B cell (primary cell): ENCODE measurements around the gene RAP1GAP2. TPM values are rescaled to one million over a fixed set of nuclear protein-coding genes. Genes with fewer than 3 reads are reported as not detected.
"Not testable (repeated sequence)": the region's sequence is repeated elsewhere in the genome, so short reads cannot be mapped to it uniquely, and the experiment has no call there.

Source experiments
- ATAC-seq: fragments of 200-7000 bp; cut with Tn5 transposase; one replicate; pipeline ENCODE4 v1.10.0; 2021; ENCODE audit warnings: low read depth, mild to moderate bottlenecking, moderate number of reproducible peaks, moderate library complexity
- CTCF ChIA-PET: fragments of 350-600 bp; sonication (Branson Sonifier 250); formaldehyde crosslinking; loops from one replicate; lab custom pipeline; 2021; ENCODE audit warnings: antibody characterized with exemption, inconsistent platforms; lab: Charles Lee
- POLR2A ChIA-PET: fragments of 350-600 bp; sonication (Branson Sonifier 250); formaldehyde crosslinking; loops from one replicate; lab custom pipeline; 2021; ENCODE audit warnings: antibody characterized with exemption; lab: Charles Lee
- DNase-seq: peaks from one replicate; pipeline ENCODE4 v3.0.0; 2013
- H2AFZ ChIP-seq: 2 replicates; pipeline ENCODE4 v1.6.1; 2012; ENCODE audit warnings: mild to moderate bottlenecking, low read depth, low read length; ENCODE audit not compliant: insufficient read depth, poor library complexity, severe bottlenecking
- H3K27ac ChIP-seq, 2 donors: 1 replicate in 1 of 2; 2 replicates in 1 of 2; pipeline ENCODE4 v1.5.1; 2012 to 2013; ENCODE audit warnings: low read length in 2 of 2, mild to moderate bottlenecking in 2 of 2, moderate library complexity in 1 of 2
- H3K27me3 ChIP-seq, 4 experiments: fragments of 200-600 bp in 1 of 4; sonication (generic) in 1 of 4; replicated peaks in 1 of 4; 1 replicate in 2 of 4; 2 replicates in 2 of 4; pipeline versions ENCODE4 v1.6.1 to v1.7.0; 2013 to 2016; ENCODE audit warnings: low read length in 3 of 4, mild to moderate bottlenecking in 2 of 4, mixed read lengths in 1 of 4, moderate library complexity in 1 of 4; ENCODE audit not compliant: insufficient read depth in 4 of 4, control insufficient read depth in 3 of 4; ENCODE audit errors: control extremely low read depth in 1 of 4
- H3K36me3 ChIP-seq, 2 experiments: replicated peaks in 1 of 2; 1 replicate in 1 of 2; 2 replicates in 1 of 2; pipeline versions ENCODE4 v1.6.1 to v1.7.1; 2013; ENCODE audit warnings: low read length in 1 of 2; ENCODE audit not compliant: insufficient read depth in 2 of 2, control insufficient read depth in 1 of 2; ENCODE audit errors: control extremely low read depth in 1 of 2, extremely low read depth in 1 of 2
- H3K4me1 ChIP-seq, 2 donors: fragments of 200-600 bp in 1 of 2; sonication (generic) in 1 of 2; 1 replicate in 1 of 2; 2 replicates in 1 of 2; pipeline versions ENCODE4 v1.5.1 to v1.6.1; 2013 to 2017; ENCODE audit warnings: low read length in 2 of 2; ENCODE audit not compliant: control insufficient read depth in 2 of 2, insufficient read depth in 2 of 2
- H3K4me2 ChIP-seq: replicated peaks from 2 replicates; pipeline ENCODE3; 2012; ENCODE audit warnings: mild to moderate bottlenecking, low read depth, low read length; ENCODE audit not compliant: poor library complexity, severe bottlenecking
- H3K4me3 ChIP-seq, 5 experiments: fragments of 200-600 bp in 1 of 5; sonication (generic) in 1 of 5; 1 replicate in 3 of 5; 2 replicates in 2 of 5; pipeline versions ENCODE4 v1.5.1 to v1.7.0; 2011 to 2016; ENCODE audit warnings: low read length in 4 of 5, mild to moderate bottlenecking in 4 of 5, low read depth in 2 of 5, control low read depth in 1 of 5, moderate library complexity in 1 of 5; ENCODE audit not compliant: insufficient read depth in 1 of 5; ENCODE audit errors: control extremely low read depth in 1 of 5, extremely low read depth in 1 of 5
- H3K79me2 ChIP-seq: fragments of 200-600 bp; sonication (generic); one replicate; pipeline ENCODE4 v1.6.0; 2016; ENCODE audit warnings: low read length; ENCODE audit not compliant: control insufficient read depth, insufficient read depth
- H3K9ac ChIP-seq: fragments of 200-600 bp; sonication (generic); 2 replicates; pipeline ENCODE4 v1.6.1; 2017; ENCODE audit warnings: mild to moderate bottlenecking, low read length, moderate library complexity
- H3K9me3 ChIP-seq, 3 donors: one replicate each; pipeline versions ENCODE4 v1.6.1 to v1.7.1; 2013; ENCODE audit warnings: low read length in 2 of 3; ENCODE audit not compliant: control insufficient read depth in 2 of 3, insufficient read depth in 1 of 3; ENCODE audit errors: control extremely low read depth in 1 of 3
- H4K20me1 ChIP-seq: 2 replicates; pipeline ENCODE4 v1.6.0; 2012; ENCODE audit warnings: mild to moderate bottlenecking, low read length; ENCODE audit not compliant: insufficient read depth, control insufficient read depth, poor library complexity, severe bottlenecking
- H3K27ac Mint-ChIP-seq: one replicate; pipeline ENCODE4 v1.8.0; 2021; ENCODE audit warnings: mixed read lengths
- H3K27me3 Mint-ChIP-seq: one replicate; pipeline ENCODE4 v1.8.0; 2021; ENCODE audit warnings: mixed read lengths
- H3K4me1 Mint-ChIP-seq: one replicate; pipeline ENCODE4 v1.8.0; 2021; ENCODE audit warnings: mixed read lengths
- H3K4me3 Mint-ChIP-seq: one replicate; pipeline ENCODE4 v1.8.0; 2021; ENCODE audit warnings: mixed read lengths
- H3K9me3 Mint-ChIP-seq: one replicate; pipeline ENCODE4 v1.8.0; 2022; ENCODE audit warnings: mixed read lengths; ENCODE audit not compliant: insufficient read depth
- EZH2 ChIP-seq: IDR thresholded peaks from 2 replicates; pipeline ENCODE4 v1.6.1; 2012; ENCODE audit warnings: borderline replicate concordance, low read depth, mild to moderate bottlenecking, moderate library complexity, low read length; ENCODE audit not compliant: insufficient read depth, poor library complexity, severe bottlenecking
- WGBS: methylation state at CpG from one replicate; pipeline ENCODE4 v1.1.5; 2013; ENCODE audit warnings: missing lambda C conversion rate; ENCODE audit not compliant: insufficient coverage; 5-methylcytosine and 5-hydroxymethylcytosine counted together
- intact Hi-C: fragments of 100-400 bp; cut with micrococcal nuclease; formaldehyde crosslinking; loops from one replicate; pipeline ENCODE4 v1.10.0; 2022
- polyA plus RNA-seq: library from polyadenylated mRNA; depleted of rRNA; stranded (reverse); fragments of >200 nt; gene quantifications from 2 replicates; pipeline ENCODE4 v1.2.3, GENCODE V29; 2012
- total RNA-seq, 2 donors: library from RNA; stranded (reverse); fragments of 120-200 nt in 1 of 2; gene quantifications; 1 replicate in 1 of 2; 2 replicates in 1 of 2; pipeline versions ENCODE4 v1.2.3 to v1.2.4, GENCODE V29; 2013 to 2022
- TF ChIP-seq, protein P1 (sequence below): fragments of 200-600 bp; IDR thresholded peaks from one replicate; pipeline ENCODE4 v1.8.0; 2022; ENCODE audit warnings: antibody characterized with exemption, mild to moderate bottlenecking

The RAP1GAP2 gene
- total and polyA plus RNA-seq, 2 donors (not counting 1 experiment from before 2014, with no cell fraction given) = 14.9 to 16.4 TPM

DNA sequence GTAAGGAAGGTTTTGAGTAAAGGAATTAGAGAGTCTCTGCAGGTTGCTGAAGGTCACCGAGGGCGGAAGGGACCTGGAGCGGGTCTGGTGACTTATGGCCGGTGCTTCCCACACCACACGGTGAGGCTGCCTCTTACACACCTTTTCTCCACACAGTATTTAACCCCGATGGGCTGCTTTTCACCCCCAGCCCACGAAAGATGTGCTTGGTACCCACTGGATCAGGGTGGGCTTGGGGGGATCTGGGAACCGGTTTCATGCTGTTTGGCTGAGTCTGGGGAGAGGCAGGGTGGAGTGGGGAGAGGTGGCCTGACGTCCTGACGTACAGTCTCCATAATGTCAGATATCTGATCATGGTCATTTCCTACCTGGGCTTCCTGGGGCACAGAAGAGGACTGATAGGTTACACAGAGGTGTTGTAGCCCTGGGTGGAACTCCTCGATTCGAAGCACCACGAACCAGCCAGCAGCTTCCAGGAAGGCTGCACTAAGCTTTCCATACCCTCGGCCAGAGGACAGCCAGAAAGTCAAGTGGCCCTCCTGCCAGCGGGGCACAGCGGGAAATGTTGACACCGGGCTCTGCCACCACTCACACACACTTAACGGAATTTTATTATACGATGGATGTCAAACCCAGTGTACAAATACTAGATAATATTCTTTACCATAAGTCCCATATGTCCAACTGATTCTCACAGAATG lies 233.1 kb downstream of the RAP1GAP2 start:
- 95% methylated on average over 11 of the region's 19 CpGs for WGBS
- Mint-ChIP-seq H3K4me1 (no peaks in the 10 kb centered on the region), H3K9me3 (no peaks in the 10 kb centered on the region), H3K27me3 (no peaks in the 10 kb centered on the region), H3K27ac (no peak overlapping the region), H3K4me3 (no peak overlapping the region)
- Histone ChIP-seq H3K4me1 (no peaks in the 10 kb centered on the region), H3K27me3 (no peaks in the 10 kb centered on the region), H2AFZ (no peak overlapping the region), H3K4me2 (no peak overlapping the region), H3K79me2 (no peaks in the 10 kb centered on the region), H3K9ac (no peak overlapping the region), H4K20me1 (no peaks in the 10 kb centered on the region), H3K4me3 (no peak overlapping the region), H3K36me3 (peaks cover 0 to 39% of the 10 kb centered on the region in 2 experiments), H3K9me3 (no peaks in the 10 kb centered on the region), H3K27ac (no peak overlapping the region)
- CTCF ChIA-PET = no interaction called here
- intact Hi-C loops = no loop called here
- ATAC-seq (no peak), DNase-seq (no peak)
- TF ChIP-seq, protein P1, sequence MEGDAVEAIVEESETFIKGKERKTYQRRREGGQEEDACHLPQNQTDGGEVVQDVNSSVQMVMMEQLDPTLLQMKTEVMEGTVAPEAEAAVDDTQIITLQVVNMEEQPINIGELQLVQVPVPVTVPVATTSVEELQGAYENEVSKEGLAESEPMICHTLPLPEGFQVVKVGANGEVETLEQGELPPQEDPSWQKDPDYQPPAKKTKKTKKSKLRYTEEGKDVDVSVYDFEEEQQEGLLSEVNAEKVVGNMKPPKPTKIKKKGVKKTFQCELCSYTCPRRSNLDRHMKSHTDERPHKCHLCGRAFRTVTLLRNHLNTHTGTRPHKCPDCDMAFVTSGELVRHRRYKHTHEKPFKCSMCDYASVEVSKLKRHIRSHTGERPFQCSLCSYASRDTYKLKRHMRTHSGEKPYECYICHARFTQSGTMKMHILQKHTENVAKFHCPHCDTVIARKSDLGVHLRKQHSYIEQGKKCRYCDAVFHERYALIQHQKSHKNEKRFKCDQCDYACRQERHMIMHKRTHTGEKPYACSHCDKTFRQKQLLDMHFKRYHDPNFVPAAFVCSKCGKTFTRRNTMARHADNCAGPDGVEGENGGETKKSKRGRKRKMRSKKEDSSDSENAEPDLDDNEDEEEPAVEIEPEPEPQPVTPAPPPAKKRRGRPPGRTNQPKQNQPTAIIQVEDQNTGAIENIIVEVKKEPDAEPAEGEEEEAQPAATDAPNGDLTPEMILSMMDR = no peak
- TF ChIP-seq EZH2 = no peak
- POLR2A ChIA-PET = no interaction called here

DNA sequence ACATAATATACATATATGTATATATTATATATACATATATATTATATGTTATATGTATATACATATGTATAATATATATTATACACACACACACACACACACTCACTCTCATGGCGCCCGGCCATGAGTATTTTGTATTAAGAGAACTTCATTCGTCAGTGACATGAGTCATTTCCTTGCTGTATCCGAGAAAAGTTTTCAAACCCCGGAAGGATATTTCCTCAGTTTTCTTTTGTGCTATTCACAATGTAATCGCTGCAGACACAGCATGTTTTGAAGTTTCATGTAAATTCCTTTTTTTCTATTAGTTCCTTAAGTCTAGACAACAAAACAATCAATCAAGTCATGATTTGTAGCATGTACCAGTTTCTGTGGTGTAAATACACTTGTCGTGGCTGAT lies 233.9 kb downstream of the RAP1GAP2 start:
- POLR2A ChIA-PET = no interaction called here
- H3K27me3 ChIP-seq = no peaks in the 10 kb centered on the region
- no peaks in the 10 kb centered on the region for H3K27me3 Mint-ChIP-seq
- H3K4me1 Mint-ChIP-seq = no peaks in the 10 kb centered on the region
- CTCF ChIA-PET = interaction anchor here (1.1 kb wide), 1 partner anchor 181 kb away, joined by 4 read pairs; no protein-coding TSS in a partner anchor
- TF ChIP-seq EZH2 = no peak
- TF ChIP-seq, protein P1 = no peak
- no peaks in the 10 kb centered on the region for H3K9me3 ChIP-seq
- no peak for ATAC-seq
- no peak overlapping the region for H3K27ac Mint-ChIP-seq
- 100% methylated on average over 3 of the region's 7 CpGs for WGBS
- intact Hi-C loops = no loop called here
- no peak overlapping the region for H3K27ac ChIP-seq
- no peak overlapping the region for H3K4me2 ChIP-seq
- H3K4me1 ChIP-seq = no peaks in the 10 kb centered on the region
- H3K79me2 ChIP-seq = no peaks in the 10 kb centered on the region
- H3K36me3 ChIP-seq = peaks cover 0 to 39% of the 10 kb centered on the region in 2 experiments
- no peak for DNase-seq
- no peaks in the 10 kb centered on the region for H4K20me1 ChIP-seq
- H2AFZ ChIP-seq = no peak overlapping the region
- no peak overlapping the region for H3K4me3 Mint-ChIP-seq
- H3K9me3 Mint-ChIP-seq = no peaks in the 10 kb centered on the region
- no peak overlapping the region for H3K9ac ChIP-seq
- no peak overlapping the region for H3K4me3 ChIP-seq

DNA sequence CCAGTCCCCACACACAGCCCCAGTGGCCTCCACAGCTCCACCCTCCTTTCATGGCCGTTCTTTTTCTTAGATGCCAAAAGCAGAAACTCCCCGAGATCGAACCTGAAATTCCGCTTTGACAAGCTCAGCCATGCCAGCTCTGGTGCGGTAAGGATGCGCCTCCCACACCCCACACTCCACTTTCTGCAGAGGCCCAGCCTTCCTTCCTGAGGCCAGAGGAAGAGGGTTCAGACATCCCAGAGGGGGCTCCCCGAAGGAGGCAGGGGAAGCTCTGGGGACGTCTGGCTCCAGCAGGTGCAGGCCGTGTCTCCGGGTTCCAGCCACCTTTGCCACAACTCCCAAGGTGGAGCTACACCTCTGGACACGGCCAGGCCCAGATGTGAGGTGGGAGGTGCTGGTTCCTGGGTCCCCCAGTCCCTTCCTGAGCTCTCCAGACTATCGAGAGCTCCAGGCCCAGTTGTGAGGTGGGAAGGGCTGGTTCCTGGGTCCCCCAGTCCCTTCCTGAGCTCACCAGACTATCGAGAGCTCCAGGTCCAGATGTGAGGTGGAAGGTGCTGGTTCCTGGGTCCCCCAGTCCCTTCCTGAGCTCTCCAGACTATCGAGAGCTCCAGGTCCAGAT lies 234.7 kb downstream of the RAP1GAP2 start:
- CTCF ChIA-PET = interaction anchor here (1.1 to 1.4 kb wide), 3 partner anchors 18 to 203 kb away, joined by 3 to 7 read pairs (median 4); no protein-coding TSS in a partner anchor
- H3K9me3 ChIP-seq, H3K4me3 Mint-ChIP-seq, H3K9ac ChIP-seq, H3K27me3 ChIP-seq, intact Hi-C loops, H3K4me1 Mint-ChIP-seq, H3K79me2 ChIP-seq, H3K27ac Mint-ChIP-seq, H3K4me3 ChIP-seq, H3K27me3 Mint-ChIP-seq, H3K9me3 Mint-ChIP-seq, H2AFZ ChIP-seq, H3K4me2 ChIP-seq, H3K27ac ChIP-seq, DNase-seq, H3K4me1 ChIP-seq, ATAC-seq, H4K20me1 ChIP-seq, POLR2A ChIA-PET: not testable (repeated sequence)
- WGBS = 85% methylated on average over 14 of the region's 14 CpGs
- H3K36me3 ChIP-seq = peaks cover 0 to 33% of the 10 kb centered on the region in 2 experiments
